Loucy (cell line): Measurements from ENCODE around the gene SPINT2.

Experiments
- EZH2phosphoT487 ChIP-seq: fragments of 200-600 bp; IDR thresholded peaks from 2 replicates; pipeline ENCODE4 v1.6.1; 2018; ENCODE audit warnings: antibody characterized with exemption, mild to moderate bottlenecking, moderate library complexity, borderline replicate concordance
- TF ChIP-seq, protein P1 (sequence below): fragments of 200-600 bp; sonication (generic); conservative IDR thresholded peaks from 2 replicates; pipeline ENCODE4 v1.5.1; 2014; ENCODE audit warnings: mild to moderate bottlenecking, antibody characterized with exemption, low read length

DNA sequence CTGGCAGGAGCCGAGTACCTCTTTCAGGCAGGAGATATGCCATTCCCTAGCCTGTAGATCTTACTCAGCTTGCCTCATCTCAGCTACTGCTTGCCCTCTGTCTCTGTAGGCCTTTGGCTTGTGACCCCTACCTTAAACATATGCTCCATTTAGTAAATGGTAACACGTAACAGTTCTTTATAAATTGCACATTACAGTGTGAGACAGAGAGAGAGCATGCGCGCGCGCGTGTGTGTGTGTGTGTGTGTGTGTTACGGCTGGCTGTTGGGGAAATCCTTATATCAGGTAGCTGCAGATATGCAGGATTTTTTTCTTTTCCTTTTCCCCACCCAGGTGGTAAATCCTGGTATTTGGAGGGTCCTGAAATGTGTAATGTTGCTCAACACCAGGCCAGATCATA, 4.2 kb downstream of the SPINT2 start:
- TF ChIP-seq, protein P1, sequence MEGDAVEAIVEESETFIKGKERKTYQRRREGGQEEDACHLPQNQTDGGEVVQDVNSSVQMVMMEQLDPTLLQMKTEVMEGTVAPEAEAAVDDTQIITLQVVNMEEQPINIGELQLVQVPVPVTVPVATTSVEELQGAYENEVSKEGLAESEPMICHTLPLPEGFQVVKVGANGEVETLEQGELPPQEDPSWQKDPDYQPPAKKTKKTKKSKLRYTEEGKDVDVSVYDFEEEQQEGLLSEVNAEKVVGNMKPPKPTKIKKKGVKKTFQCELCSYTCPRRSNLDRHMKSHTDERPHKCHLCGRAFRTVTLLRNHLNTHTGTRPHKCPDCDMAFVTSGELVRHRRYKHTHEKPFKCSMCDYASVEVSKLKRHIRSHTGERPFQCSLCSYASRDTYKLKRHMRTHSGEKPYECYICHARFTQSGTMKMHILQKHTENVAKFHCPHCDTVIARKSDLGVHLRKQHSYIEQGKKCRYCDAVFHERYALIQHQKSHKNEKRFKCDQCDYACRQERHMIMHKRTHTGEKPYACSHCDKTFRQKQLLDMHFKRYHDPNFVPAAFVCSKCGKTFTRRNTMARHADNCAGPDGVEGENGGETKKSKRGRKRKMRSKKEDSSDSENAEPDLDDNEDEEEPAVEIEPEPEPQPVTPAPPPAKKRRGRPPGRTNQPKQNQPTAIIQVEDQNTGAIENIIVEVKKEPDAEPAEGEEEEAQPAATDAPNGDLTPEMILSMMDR: no peak
- TF ChIP-seq EZH2phosphoT487: no peak
